Measurements from ENCODE around the gene TBRG1.

The TBRG1 gene

GRCh38 chr11:124633355-124633754, 10.7 kb downstream of the TBRG1 start:
- Histone ChIP-seq H3K9me3 (no peaks in the 10 kb centered on the region), H3K27me3 (no peaks in the 10 kb centered on the region), H3K36me3 (peaks cover 60 to 89% (median 73%) of the 10 kb centered on the region in 3 donors), H3K4me1 (peaks cover 0 to 10% (median 0%) of the 10 kb centered on the region in 4 donors), H3K27ac (no peak overlapping the region), H3K4me3 (no peak overlapping the region)
- TF ChIP-seq CTCF (IDR thresholded peaks at IDR 0.05): no peak
- intact Hi-C loops (cut with DNase I; ENCODE audit: low total_unique reads): no loop called here
- DNase-seq: no peak

DNA sequence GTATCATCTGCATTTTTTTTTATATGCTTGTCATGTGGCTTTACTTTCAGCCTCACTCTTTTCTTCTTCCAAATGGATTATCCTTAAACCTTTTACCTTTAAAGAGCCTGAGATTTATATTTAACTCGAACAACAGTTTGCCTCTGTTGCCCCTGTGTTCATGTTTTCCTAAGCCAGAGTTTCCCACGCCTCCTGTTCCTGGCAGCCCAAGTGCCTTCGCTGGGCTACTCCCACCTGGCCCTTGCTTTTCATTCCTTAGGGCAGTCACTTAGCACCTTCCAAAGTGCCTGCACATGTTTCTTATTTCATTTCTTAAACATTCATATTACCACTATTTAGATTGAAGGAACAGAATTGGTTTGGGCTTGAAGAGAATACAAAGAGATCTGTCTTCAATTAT, 13.3 kb downstream of the TBRG1 start:
- intact Hi-C loops (cut with DNase I; ENCODE audit: low total_unique reads): no loop called here
- Histone ChIP-seq H3K4me1 (peaks cover 0 to 10% (median 0%) of the 10 kb centered on the region in 4 donors), H3K4me3 (no peak overlapping the region), H3K27ac (peak overlapping the region in 1 of 2 donors; percentile 21), H3K27me3 (no peaks in the 10 kb centered on the region), H3K36me3 (peaks cover 49 to 88% (median 49%) of the 10 kb centered on the region in 3 donors), H3K9me3 (no peaks in the 10 kb centered on the region)
- TF ChIP-seq CTCF (IDR thresholded peaks at IDR 0.05): no peak
- DNase-seq: no peak

DNA sequence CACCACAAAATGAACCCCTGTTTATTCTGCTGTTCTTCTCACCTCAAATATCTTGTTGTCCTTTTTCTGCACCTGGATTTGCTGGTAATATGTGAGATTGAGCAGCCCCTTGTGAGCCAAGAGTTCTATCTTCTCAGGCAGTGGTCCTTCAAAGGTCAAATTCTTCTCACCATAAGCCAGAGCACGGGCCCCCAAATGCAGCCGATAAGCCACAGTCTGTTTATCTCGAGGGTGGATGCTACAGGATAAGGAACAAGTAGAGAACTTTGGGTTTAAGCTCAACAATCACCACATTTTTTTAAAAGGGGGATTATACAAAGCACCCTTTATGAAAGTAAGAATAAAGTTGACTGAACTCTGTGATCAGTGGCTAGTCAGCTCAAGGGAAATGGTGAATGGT, 15.8 kb downstream of the TBRG1 start:
- no peaks in the 10 kb centered on the region for H3K9me3 ChIP-seq
- no peak for TF ChIP-seq CTCF (IDR thresholded peaks at IDR 0.05)
- intact Hi-C loops (cut with DNase I; ENCODE audit: low total_unique reads): no loop called here
- H3K4me3 ChIP-seq: no peak overlapping the region
- no peak overlapping the region for H3K27ac ChIP-seq
- H3K36me3 ChIP-seq: peaks cover 23 to 63% (median 23%) of the 10 kb centered on the region in 3 donors
- H3K4me1 ChIP-seq: peaks cover 0 to 17% (median 2%) of the 10 kb centered on the region in 4 donors
- no peaks in the 10 kb centered on the region for H3K27me3 ChIP-seq
- no peak for DNase-seq

GRCh38 chr11:124639186-124639585, 16.5 kb downstream of the TBRG1 start:
- no peak for TF ChIP-seq CTCF (IDR thresholded peaks at IDR 0.05)
- Histone ChIP-seq H3K4me1 (peaks cover 0 to 24% (median 3%) of the 10 kb centered on the region in 4 donors), H3K27me3 (no peaks in the 10 kb centered on the region), H3K4me3 (no peak overlapping the region), H3K9me3 (no peaks in the 10 kb centered on the region), H3K36me3 (peaks cover 16 to 56% (median 17%) of the 10 kb centered on the region in 3 donors), H3K27ac (no peak overlapping the region)
- intact Hi-C loops (cut with DNase I; ENCODE audit: low total_unique reads): no loop called here
- DNase-seq: no peak

GRCh38 chr11:124640666-124641065, 18.0 kb downstream of the TBRG1 start:
- intact Hi-C loops (cut with DNase I; ENCODE audit: low total_unique reads): loop anchor here (5.0 kb wide), 1 partner anchor 197 kb away; no protein-coding TSS in a partner anchor
- no peaks in the 10 kb centered on the region for H3K27me3 ChIP-seq
- H3K4me1 ChIP-seq: peaks cover 0 to 27% (median 6%) of the 10 kb centered on the region in 4 donors
- peaks cover 8 to 41% (median 15%) of the 10 kb centered on the region in 3 donors for H3K36me3 ChIP-seq
- H3K4me3 ChIP-seq: no peak overlapping the region
- no peaks in the 10 kb centered on the region for H3K9me3 ChIP-seq
- no peak for DNase-seq
- TF ChIP-seq CTCF (IDR thresholded peaks at IDR 0.05): no peak
- H3K27ac ChIP-seq: no peak overlapping the region

DNA sequence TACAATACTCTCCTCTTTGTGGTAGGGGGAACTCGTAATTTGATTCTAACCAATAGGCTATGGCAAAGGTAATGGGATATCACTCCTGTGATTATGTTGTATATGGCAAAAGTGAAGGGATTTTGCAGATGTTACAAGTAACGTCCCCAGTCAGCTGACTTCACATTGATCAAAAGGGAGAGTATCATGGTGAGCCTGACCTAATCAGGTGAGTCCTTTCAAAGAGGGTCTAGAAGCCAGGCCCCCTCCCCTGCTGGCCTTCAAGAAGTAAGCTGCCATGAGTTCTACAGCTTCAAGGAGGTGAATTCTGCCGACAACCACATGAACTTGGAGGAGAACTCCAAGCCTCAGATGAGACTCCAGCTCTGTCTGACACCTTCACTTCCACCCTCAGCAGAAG, 20.0 kb downstream of the TBRG1 start:
- H3K9me3 ChIP-seq: no peaks in the 10 kb centered on the region
- no peak overlapping the region for H3K27ac ChIP-seq
- H3K27me3 ChIP-seq: no peaks in the 10 kb centered on the region
- no peak for DNase-seq
- no peak overlapping the region for H3K4me3 ChIP-seq
- peaks cover 0 to 22% (median 6%) of the 10 kb centered on the region in 4 donors for H3K4me1 ChIP-seq
- intact Hi-C loops (cut with DNase I; ENCODE audit: low total_unique reads): loop anchor here (5.0 kb wide), 1 partner anchor 195 kb away; no protein-coding TSS in a partner anchor
- H3K36me3 ChIP-seq: peaks cover 6 to 27% (median 9%) of the 10 kb centered on the region in 3 donors
- no peak for TF ChIP-seq CTCF (IDR thresholded peaks at IDR 0.05)

Data from tibial artery (tissue), 4 donors.